OCI-LY7 (cell line): ENCODE data around the gene HERC3. TPM values are rescaled to one million over a fixed set of nuclear protein-coding genes. Genes with fewer than 3 reads are reported as not detected.

Experiments
- BruUV-seq: library from RNA; stranded (reverse); fragments of 400-500 nt; replicated peaks from 2 replicates; lab custom pipeline; 2021; lab: Mats Ljungman, UMichigan
- CTCF ChIA-PET: fragments of 300-600 bp; sonication (Branson Sonifier 250); formaldehyde crosslinking; loops from one replicate; lab custom pipeline; 2022; ENCODE audit warnings: antibody characterized with exemption; ENCODE audit not compliant: unreplicated experiment; lab: Charles Lee
- POLR2A ChIA-PET: fragments of 300-600 bp; sonication (Branson Sonifier 250); formaldehyde crosslinking; loops from one replicate; lab custom pipeline; 2022; ENCODE audit warnings: antibody characterized with exemption; lab: Charles Lee
- DNase-seq: peaks from one replicate; pipeline ENCODE4 v3.0.0-alpha.2; 2015; ENCODE audit warnings: low spot score
- H2AFZ ChIP-seq: fragments of 200-600 bp; sonication (generic), shearing (Covaris generic); 2 replicates; pipeline ENCODE4 v1.6.1; 2014; ENCODE audit warnings: mild to moderate bottlenecking, antibody characterized with exemption, low read length, moderate library complexity
- H3K27ac ChIP-seq: fragments of 200-600 bp; sonication (generic); 2 replicates; pipeline ENCODE4 v1.5.1; 2014; ENCODE audit warnings: mixed run types, low read depth, mild to moderate bottlenecking, moderate library complexity, low read length, inconsistent platforms; ENCODE audit not compliant: poor library complexity, severe bottlenecking
- H3K36me3 ChIP-seq: fragments of 200-600 bp; sonication (generic); 2 replicates; pipeline ENCODE4 v1.6.1; 2014; ENCODE audit warnings: mild to moderate bottlenecking, antibody characterized with exemption, low read length, moderate library complexity, mixed read lengths; ENCODE audit not compliant: insufficient read depth
- H3K4me1 ChIP-seq: fragments of 200-600 bp; sonication (generic); 2 replicates; pipeline ENCODE4 v1.5.1; 2014; ENCODE audit warnings: mild to moderate bottlenecking, low read length; ENCODE audit not compliant: insufficient read depth, poor library complexity, severe bottlenecking
- H3K4me2 ChIP-seq: fragments of 200-600 bp; sonication (generic); 2 replicates; pipeline ENCODE4 v1.6.1; 2014; ENCODE audit warnings: mild to moderate bottlenecking, low read length
- H3K4me3 ChIP-seq: fragments of 200-600 bp; sonication (generic); 2 replicates; pipeline ENCODE4 v1.5.1; 2014; ENCODE audit warnings: mild to moderate bottlenecking, low read depth, low read length; ENCODE audit not compliant: poor library complexity, severe bottlenecking
- H3K79me2 ChIP-seq: fragments of 200-600 bp; sonication (generic); 2 replicates; pipeline ENCODE4 v1.6.1; 2016; ENCODE audit warnings: low read depth, mild to moderate bottlenecking, low read length, moderate library complexity, mixed read lengths; ENCODE audit not compliant: insufficient read depth
- H3K9me2 ChIP-seq: fragments of 200-600 bp; sonication (generic); 2 replicates; pipeline ENCODE4 v1.6.1; 2016; ENCODE audit warnings: mild to moderate bottlenecking, low read length, mixed read lengths; ENCODE audit not compliant: insufficient read depth
- H3K9me3 ChIP-seq: fragments of 200-600 bp; sonication (generic); 2 replicates; pipeline ENCODE4 v1.6.1; 2014; ENCODE audit warnings: mild to moderate bottlenecking, mixed run types, low read length, mixed read lengths
- H4K20me1 ChIP-seq: fragments of 200-600 bp; sonication (generic); 2 replicates; pipeline ENCODE4 v1.6.1; 2014; ENCODE audit warnings: mild to moderate bottlenecking, antibody characterized with exemption, low read length, moderate library complexity, mixed read lengths; ENCODE audit not compliant: insufficient read depth
- CTCF ChIP-seq: fragments of 200-600 bp; sonication (generic); conservative IDR thresholded peaks from 2 replicates; pipeline ENCODE4 v1.5.1; 2014; ENCODE audit warnings: mild to moderate bottlenecking, antibody characterized with exemption, low read length, moderate library complexity, mixed read lengths
- EZH2phosphoT487 ChIP-seq: fragments of 200-600 bp; sonication (generic); IDR thresholded peaks from 2 replicates; pipeline ENCODE4 v1.6.1; 2018; ENCODE audit warnings: low read depth, borderline replicate concordance, mild to moderate bottlenecking, mixed run types, antibody characterized with exemption, low read length, moderate library complexity, mixed read lengths
- intact Hi-C: fragments of 100-400 bp; cut with micrococcal nuclease; formaldehyde crosslinking; loops from one replicate; pipeline ENCODE4 v1.10.0; 2022; ENCODE audit not compliant: unreplicated experiment
- total RNA-seq, 2 experiments: library from RNA; depleted of rRNA in 1 of 2; stranded (reverse); fragments of >200 nt in 1 of 2; shearing (Covaris generic) in 1 of 2; gene quantifications; 2 replicates each; pipeline ENCODE4 v1.2.3, GENCODE V29; 2014 to 2022

The HERC3 gene
- total RNA-seq, 2 experiments from 2014 or later, result 9.2 to 22.9 TPM

GRCh38 chr4:88673886-88674285 is 81.6 kb downstream of the HERC3 start:
- BruUV-seq, result no TSS peak

DNA sequence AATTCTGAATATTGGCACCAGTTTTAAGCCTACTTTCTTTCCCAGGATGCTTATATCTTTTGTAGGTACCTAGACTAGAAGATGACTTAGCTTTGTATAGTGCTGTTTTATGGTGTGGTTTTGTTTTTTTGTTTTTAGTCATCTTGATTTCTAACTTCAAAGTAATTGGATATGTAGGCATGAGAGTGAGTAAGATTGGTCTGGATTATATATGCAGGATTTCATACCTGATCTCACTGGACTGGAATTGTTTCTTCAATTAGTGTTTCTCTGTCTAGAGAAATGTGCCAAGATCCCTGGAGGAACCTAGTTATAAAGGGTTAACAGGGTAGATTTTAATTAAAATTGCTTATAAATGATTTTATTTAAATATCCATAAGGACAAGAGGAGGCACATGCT is 82.3 kb downstream of the HERC3 start:
- H2AFZ ChIP-seq, result no peak overlapping the region
- TF ChIP-seq EZH2phosphoT487, result no peak
- no peak for TF ChIP-seq CTCF
- H3K27ac ChIP-seq, result no peak overlapping the region
- no peak for DNase-seq
- H3K79me2 ChIP-seq, result no peaks in the 10 kb centered on the region
- H3K4me2 ChIP-seq, result no peak overlapping the region
- POLR2A ChIA-PET, result no interaction called here
- BruUV-seq, result no TSS peak
- H3K4me1 ChIP-seq, result no peaks in the 10 kb centered on the region
- no peaks in the 10 kb centered on the region for H3K9me3 ChIP-seq
- intact Hi-C loops, result no loop called here
- no peaks in the 10 kb centered on the region for H3K36me3 ChIP-seq
- no peak overlapping the region for H3K4me3 ChIP-seq
- CTCF ChIA-PET, result no interaction called here
- H3K9me2 ChIP-seq, result no peaks in the 10 kb centered on the region
- H4K20me1 ChIP-seq, result no peaks in the 10 kb centered on the region

More at GRCh38 chr4:88673886-88674285, 81.6 kb downstream of the HERC3 start:
- intact Hi-C loops, result no loop called here
- no peaks in the 10 kb centered on the region for H3K79me2 ChIP-seq
- no peaks in the 10 kb centered on the region for H3K9me2 ChIP-seq
- H3K27ac ChIP-seq, result no peak overlapping the region
- H4K20me1 ChIP-seq, result no peaks in the 10 kb centered on the region
- no peak for DNase-seq
- TF ChIP-seq CTCF, result no peak
- TF ChIP-seq EZH2phosphoT487, result no peak
- H3K4me3 ChIP-seq, result no peak overlapping the region
- no peaks in the 10 kb centered on the region for H3K9me3 ChIP-seq
- H3K4me1 ChIP-seq, result no peaks in the 10 kb centered on the region
- H3K4me2 ChIP-seq, result no peak overlapping the region
- H2AFZ ChIP-seq, result no peak overlapping the region
- ChIA-PET CTCF (no interaction called here), POLR2A (no interaction called here)
- H3K36me3 ChIP-seq, result no peaks in the 10 kb centered on the region

- H3K4me2 ChIP-seq, result no peak overlapping the region
- H2AFZ ChIP-seq, result no peak overlapping the region
- no TSS peak for BruUV-seq
- POLR2A ChIA-PET, result no interaction called here
- no peaks in the 10 kb centered on the region for H4K20me1 ChIP-seq
- CTCF ChIA-PET, result no interaction called here
- intact Hi-C loops, result no loop called here
- H3K36me3 ChIP-seq, result no peaks in the 10 kb centered on the region
- TF ChIP-seq CTCF, result no peak
- TF ChIP-seq EZH2phosphoT487, result no peak
- no peak overlapping the region for H3K4me3 ChIP-seq
- H3K27ac ChIP-seq, result no peak overlapping the region
- H3K9me2 ChIP-seq, result no peaks in the 10 kb centered on the region
- H3K79me2 ChIP-seq, result no peaks in the 10 kb centered on the region
- no peaks in the 10 kb centered on the region for H3K4me1 ChIP-seq
- DNase-seq, result no peak
- H3K9me3 ChIP-seq, result no peaks in the 10 kb centered on the region
Measured at GRCh38 chr4:88674979-88675378, 82.7 kb downstream of the HERC3 start.
